C4-2B (cell line): ENCODE measurements around the gene DBH.

Experiments
- H3K27ac ChIP-seq: fragments of 450-650 bp; 2 replicates; pipeline ENCODE4 v1.5.1; 2017
- CTCF ChIP-seq: fragments of 450-650 bp; conservative IDR thresholded peaks from 2 replicates; pipeline ENCODE4 v1.5.1; 2017; ENCODE audit warnings: mild to moderate bottlenecking
- ZFX ChIP-seq: fragments of 450-650 bp; IDR thresholded peaks from 2 replicates; pipeline ENCODE4 v1.6.1; 2017

The DBH gene

DNA sequence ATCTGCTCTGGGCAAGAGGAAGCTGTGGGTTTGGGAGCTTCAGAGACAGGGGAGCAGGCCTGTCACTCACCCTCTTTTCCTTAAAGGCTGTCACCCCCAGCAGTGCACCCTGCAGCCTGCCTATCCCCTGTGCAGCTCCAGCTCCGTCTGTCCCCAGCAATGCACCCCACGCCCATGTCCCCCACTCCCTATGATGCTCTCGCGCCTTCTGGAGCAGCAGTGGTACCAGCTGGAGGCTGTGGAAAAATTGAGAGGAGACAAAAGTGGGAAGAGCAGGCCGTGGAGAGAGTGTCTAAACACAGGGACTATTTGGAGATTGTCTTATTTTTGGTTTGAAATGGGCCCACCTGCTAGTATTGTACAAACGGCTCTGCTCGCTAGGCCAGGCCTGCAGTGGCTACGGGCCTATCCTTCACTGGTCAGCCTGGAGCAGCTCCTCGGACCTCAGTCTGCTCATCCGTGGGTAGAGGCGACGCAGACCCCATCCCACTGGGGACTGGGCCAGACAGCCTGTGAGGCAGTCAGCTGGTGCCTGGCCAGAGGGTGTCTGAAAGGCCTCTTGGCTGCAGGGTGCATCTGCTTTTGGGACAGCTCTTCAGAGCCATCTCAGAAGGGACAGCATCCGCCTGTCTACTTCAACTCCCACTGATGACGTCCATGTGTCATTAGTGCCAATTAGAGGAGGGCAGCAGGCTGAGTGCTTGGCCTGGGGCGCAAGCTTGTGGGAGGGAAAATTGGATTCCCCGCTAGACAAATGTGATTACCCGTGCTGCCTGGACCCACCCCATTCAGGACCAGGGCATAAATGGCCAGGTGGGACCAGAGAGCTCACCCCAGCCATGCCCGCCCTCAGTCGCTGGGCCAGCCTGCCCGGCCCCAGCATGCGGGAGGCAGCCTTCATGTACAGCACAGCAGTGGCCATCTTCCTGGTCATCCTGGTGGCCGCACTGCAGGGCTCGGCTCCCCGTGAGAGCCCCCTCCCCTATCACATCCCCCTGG, at the start of gene DBH:
TSS of gene DBH (plus strand) at position 831 of the 999 bp plus-strand sequence. CDS start at position 840, 9 bp downstream.
- no peak for TF ChIP-seq ZFX
- TF ChIP-seq CTCF = no peak
- H3K27ac ChIP-seq = no peak within 1 kb of the TSS

GRCh38 chr9:133587051-133587450, 49.1 kb upstream of the DBH start:
- TF ChIP-seq ZFX (no peak), CTCF (no peak)
- H3K27ac ChIP-seq = no peak overlapping the region

- no peak overlapping the region for H3K27ac ChIP-seq
- TF ChIP-seq CTCF = no peak
Observed at GRCh38 chr9:133587466-133587865, 48.7 kb upstream of the DBH start.

GRCh38 chr9:133589454-133590227, 46.5 kb upstream of the DBH start:
- peak; percentile 88 for TF ChIP-seq CTCF
- TF ChIP-seq ZFX = no peak
- H3K27ac ChIP-seq = no peak overlapping the region

DNA sequence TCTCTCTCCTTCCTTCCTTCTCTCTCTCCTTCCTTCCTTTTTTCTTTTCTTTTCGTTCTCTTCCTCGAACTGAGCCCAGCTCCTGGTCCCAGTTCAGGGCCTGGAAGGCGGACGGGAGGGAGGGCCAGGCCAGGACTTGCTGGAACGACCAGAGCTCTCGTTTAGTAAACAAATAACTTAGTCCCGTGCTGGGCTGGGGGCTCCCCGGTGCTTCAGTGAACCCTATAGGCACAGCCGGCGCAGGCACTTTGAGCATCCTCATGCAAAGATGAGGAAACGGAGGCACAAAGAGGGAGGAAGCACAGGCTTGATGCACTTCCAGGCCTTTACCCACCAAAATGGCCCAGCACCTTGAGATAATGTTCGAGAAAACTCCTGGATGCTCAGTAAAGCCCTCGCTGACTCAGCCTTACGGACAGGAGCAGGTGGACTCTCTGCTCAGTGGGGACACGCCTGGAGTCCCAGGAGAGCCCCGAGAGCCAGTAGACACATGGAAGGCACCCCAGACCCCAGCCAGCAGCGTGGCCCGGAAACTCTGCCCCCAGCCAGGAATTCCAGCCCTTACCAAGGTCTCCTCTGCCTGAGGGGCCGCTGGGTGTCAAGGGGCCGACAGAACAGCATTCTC, 45.8 kb upstream of the DBH start:
- TF ChIP-seq ZFX (no peak), CTCF (no peak)
- H3K27ac ChIP-seq = no peak overlapping the region

GRCh38 chr9:133591116-133591910, 44.9 kb upstream of the DBH start:
- H3K27ac ChIP-seq = no peak overlapping the region
- no peak for TF ChIP-seq ZFX
- no peak for TF ChIP-seq CTCF
